ENCODE measurements around the gene LITAFD.

LITAFD gene

DNA sequence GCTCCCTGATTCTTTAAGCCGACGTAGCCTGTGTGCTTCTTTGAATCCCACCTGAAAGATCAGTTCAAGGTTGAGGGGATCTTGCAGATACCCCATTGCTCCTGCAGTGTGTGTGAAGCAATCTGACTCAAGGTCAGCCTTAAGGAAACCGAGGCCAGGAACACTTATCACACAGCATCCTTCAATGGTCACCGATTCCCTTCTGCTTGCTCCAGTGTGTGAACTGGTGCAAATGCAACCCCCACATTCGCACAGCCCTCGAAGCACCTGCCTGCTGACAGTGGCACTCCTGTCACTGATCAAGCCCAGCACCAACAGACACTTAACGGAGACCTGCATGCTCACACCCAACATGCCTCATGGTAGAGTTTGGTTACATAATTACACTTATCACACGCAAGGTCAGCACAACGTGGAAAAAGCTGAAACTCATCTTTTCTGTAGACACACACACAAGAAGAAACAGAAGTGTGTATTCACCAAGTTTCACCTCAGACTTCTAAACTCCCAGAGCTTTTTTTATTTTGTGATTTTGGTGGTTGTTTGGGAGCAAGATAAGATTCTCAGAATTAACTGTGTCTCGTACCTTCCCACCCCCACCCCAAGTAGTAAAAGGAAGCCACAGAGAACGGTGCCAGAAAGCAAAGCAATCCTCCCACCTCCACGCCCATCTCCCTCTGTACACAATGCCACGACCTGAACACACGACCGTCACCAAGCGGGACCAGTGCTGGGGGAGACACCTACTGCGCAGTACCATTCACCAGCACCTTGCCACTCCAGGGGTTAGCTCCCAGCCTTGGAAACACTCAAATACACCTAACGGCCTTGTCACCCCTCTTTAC, 37.2 kb downstream of the LITAFD start:
- DNase-seq, result no peak

DNA sequence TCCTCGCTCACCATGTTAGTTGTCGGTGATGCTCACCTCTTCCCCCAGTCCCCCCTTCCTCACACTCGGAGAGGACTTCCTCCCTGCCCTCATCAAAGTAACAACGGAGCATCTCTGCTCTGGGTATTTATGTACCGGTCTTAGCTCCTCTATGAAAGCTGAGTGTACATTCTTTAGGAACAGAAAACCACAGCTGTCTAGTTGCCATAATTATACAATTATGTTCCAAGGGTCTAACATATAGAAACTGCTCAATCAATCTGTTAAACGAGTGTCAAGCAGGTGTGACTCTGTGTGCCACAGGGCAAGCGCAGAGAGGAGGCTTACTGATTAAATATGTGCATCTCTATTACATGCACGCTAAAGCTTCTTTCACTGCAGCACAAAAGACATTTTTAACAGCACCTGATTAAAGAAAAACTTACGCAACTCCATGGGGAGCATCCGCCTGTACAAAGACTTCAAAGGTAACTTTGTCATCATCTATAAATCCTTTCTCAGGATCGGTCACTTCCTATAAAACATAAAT, 37.8 kb downstream of the LITAFD start:
- no peak for DNase-seq

DNA sequence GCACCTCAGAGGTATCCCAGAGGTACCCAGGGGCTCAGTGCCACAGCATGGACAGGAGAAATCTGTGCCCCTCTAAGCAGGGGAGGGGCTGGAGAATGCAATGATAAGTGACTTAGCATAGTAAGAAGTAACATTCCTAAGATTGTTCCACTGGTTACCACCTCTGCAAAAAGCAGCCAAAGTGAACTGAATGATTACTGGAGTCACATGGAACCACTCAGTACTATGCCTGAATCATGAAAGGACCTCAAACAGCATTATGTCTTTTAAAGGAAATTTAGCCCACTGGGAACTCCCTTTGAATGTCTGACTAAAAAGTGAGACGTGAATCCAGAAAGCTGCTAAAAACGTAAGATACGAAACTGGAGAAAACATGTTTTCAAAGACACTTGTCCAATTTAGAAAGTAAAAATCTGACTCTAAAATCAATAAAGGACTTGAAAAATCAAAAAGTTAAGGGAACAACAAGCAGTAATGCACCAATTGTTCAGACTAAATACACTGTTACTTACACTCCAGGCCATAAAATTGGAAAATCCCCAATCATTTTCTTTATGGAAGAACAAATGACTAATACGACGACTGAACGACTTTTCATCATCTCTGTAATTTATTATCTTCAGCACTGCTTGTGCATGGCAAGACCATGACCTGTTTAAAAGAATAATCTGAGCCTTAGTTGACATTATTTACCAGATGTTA, 38.6 kb downstream of the LITAFD start:
- no peak for DNase-seq

DNA sequence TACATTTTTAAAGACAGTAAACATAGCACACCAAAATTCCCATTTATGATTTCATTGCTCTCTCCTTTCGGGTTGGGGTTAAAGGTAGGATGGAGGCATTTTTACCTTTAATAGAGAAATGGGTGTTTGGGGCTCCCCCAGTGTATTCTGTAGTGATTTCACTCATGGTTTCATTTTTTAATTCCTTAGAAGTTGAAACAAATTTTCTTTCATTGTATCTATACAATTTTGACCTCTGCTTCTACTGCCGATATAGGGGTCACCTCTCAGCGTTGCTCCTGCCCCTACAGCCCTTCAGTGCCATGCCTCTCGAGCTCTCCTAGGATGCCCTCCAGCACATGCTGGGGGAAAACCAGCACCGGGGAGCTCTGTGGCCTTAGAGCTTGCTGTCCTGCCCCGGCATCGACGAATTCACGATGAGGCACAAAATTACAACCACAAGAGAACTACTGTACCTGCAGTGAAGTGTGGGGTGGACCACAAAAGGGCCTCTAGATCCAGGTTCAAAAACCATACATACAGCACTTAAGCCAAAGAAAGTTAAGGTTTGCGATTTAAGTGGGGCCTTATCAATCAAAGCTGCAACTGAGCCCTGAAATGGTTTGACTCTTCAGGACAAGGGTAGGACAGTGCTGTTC, 39.3 kb downstream of the LITAFD start:
- DNase-seq, result no peak

DNA sequence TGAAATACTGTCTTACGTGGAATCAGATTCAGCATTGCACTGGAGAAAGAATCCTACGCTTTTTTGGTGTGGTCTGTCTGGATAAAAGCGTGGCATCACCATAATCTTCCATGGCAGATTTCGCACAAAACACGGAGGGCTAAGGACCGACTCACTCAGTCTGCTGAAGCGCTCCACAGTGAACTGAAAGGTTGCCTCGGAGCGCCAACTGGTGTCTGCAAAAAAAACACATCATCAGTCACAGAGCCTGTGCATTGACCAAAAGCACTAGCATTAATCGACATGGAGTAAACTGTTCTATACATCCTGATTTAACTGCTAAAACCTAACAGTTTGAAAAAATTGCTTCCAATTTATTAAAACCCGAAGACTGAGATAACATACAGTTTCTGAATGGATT, 41.0 kb downstream of the LITAFD start:
- peak in 11 of 58 donors; percentile 5 to 63 (median 29) for DNase-seq

DNA sequence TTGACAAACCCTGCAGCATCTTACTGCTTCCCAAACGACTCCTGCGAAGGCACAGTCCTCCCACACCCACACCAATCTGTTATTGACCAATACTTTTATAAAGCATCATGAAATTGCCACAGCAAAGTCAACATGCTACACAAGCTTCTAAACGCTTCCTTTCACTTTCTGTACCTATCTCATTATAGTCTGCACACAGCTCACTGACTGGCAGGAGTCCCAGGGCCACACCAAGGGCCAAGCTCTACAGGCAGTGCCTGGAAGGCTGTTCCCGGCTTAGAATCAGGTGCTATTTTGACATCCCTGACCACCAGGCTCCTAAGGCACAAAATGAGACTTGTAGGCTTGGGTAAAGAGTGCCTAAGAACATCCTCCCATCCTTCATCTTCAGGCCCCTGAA, 42.1 kb downstream of the LITAFD start:
- peak in 3 of 58 donors; percentile 9 to 25 (median 13) for DNase-seq

DNA sequence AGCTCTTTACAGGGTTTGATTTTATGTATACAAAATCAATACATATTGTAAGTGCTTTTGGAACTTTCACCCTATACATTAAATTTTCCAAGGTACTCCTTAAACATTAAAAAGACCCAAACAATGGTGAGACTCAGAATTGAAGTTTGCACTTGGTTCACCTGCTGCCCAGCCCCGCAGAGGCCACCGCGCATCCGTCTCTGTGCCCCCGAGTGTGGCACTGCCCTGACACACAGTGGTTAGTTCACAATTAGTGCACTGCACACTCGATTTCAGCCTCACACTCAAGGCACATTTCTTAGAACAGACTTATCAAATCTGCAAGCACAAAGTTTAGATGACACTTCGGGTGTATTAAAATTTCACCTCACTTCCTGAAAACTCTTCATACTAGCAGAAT, 43.3 kb downstream of the LITAFD start:
- no peak for DNase-seq

DNA sequence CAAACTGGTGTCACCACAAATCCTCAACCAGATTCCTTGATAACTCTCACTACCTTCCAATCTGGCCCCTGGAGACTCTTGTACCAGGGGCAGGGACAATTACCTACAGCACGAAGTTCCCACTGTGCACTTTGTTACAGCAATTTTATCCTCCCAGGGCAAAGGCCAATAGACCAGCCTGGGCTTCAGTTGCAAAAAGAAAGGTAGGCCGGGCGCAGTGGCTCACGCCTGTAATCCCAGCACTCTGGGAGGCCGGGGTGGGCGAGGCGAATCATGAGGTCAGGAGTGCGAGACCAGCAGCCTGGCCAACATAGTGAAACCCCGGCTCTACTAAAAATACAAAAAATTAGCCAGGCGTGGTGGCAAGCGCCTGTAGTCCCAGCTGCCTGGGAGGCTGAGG, 44.7 kb downstream of the LITAFD start:
- DNase-seq, result no peak

DNA sequence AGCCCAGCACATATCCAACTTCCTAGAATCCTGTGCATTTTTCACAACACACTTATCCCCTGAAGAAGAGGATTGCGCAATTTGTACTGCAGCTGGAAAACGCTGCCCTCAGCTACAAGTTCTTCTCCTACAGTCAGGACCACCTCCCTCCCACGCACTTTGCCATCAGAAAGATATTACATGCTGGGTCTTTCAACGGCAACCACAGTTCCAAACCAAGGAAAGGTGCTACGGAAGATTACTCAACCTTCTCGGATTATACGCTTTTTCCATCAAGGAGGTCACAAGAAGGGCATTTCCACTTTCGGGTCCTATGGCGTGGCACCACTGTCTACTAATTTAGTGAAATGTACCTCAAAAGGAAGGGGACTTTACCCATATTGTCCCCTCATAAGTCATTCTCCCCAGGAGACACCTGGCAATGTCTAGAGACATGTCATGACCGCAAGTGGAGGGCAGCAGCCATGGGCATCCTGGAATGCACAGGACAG, 46.4 kb downstream of the LITAFD start:
- no peak for DNase-seq

DNA sequence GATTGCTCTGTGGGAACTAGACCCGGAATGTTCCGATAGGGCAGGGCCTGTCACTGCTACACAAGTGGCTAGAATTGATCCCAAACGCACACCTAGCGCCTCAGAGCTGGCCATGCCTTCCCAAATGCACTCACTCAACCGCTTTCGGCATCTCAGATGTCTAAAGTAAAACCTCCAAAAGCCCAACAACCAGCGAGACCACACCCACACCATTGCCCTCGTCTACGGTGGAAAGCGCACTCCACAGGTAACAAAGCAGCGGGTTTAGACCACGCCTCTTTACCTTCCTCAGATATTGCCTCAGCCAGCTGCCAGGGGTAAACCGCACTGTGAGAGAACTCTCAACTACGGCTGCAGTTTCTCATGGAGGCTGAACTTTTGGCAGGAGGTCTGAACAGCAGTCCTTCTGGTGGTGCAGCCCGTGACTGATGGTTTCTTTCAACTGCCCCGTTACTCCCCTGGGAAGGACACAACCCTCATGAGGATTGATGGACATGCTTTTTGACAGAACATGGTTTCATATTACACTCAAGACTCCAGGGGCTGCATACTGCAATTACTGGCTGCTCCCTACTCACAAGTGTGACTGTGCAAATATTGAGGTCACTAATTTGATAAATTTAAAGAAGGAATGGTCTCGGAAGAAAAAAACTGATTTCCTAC, 47.1 kb downstream of the LITAFD start:
- DNase-seq, result no peak

DNA sequence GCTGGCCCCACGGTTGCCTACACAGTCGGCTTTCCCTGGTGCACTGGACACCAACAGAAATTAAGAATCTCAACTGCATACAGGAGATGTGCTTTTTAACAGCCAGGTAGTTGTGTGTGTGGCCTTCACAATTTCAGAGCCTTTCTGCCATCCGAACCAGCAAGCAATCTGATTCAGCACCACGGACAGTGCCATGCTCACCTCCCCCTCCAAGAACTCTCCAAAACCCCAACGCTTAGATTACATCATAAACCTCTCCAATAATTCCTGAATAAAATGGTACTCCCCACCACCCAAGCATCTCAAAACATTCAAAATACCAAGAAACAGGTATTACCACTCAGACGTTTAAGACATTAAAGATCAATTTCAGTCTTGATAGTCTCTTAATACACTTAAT, 49.7 kb downstream of the LITAFD start:
- peak in 2 of 58 donors; percentile 6 to 22 for DNase-seq

DNA sequence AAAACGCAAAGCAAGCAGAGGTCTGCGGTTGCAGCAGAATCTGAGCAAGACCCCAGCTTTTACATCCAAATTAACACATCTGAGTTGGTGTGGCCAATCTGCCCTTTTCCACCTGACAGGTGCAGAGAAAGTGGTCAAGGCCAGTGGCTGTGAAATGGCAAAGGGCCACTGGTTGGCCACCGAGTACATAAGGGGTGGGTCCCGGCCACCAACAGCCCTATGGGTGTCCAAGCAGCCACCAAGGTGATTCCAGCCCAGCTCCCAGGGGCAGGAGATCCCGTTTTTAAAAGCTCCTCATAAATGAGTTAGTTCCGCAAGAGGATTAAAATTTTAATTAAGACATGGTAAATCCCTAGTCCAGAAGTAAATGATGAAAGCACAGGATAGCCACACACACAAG, 52.5 kb downstream of the LITAFD start:
- no peak for DNase-seq

Data from anterior cingulate cortex (tissue), 58 donors.